Activated CD4-positive, alpha-beta T cell treated with anti-CD3 and anti-CD28 coated beads, Interleukin-2, amount 50 U/mL, for 24 hours (primary cell): Measurements from ENCODE around the gene OR2S2.

Source experiments
- DNase-seq, 2 donors: peaks; one replicate each; pipeline ENCODE4 v3.0.0-alpha.2; 2020; ENCODE audit warnings: low read depth in 1 of 2, low spot score in 1 of 2

The OR2S2 gene

GRCh38 chr9:35910613-35911359 is 47.2 kb downstream of the OR2S2 start:
- DNase-seq = peak in 1 of 2 donors; percentile 19

GRCh38 chr9:35909687-35910612 is 48.0 kb downstream of the OR2S2 start:
- no peak for DNase-seq

DNA sequence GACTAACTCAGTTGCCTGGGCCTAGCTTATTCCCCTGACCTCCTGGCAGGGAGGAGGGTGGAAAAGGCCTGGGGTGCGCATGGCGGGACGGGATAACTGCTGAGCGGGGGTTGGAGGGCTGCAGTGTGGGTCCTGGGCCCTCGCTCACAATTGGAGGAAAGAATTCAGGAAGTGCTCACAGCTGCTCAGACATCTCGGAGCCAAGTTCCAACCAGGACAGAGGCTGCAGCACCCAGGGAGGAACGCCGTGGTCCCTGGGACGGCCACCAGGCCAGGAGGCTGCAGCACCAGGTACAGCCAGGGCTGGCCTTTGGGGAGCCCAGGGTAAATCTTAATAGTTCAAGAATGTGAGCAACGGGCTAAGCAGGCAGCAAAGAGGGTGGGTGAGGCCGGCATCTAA is 48.7 kb downstream of the OR2S2 start, which contains the start of gene SPAAR:
Gene SPAAR (plus strand): TSS at position 217 of the 400 bp plus-strand sequence. CDS start 974 bp downstream, outside the sequence.
- no peak for DNase-seq

DNA sequence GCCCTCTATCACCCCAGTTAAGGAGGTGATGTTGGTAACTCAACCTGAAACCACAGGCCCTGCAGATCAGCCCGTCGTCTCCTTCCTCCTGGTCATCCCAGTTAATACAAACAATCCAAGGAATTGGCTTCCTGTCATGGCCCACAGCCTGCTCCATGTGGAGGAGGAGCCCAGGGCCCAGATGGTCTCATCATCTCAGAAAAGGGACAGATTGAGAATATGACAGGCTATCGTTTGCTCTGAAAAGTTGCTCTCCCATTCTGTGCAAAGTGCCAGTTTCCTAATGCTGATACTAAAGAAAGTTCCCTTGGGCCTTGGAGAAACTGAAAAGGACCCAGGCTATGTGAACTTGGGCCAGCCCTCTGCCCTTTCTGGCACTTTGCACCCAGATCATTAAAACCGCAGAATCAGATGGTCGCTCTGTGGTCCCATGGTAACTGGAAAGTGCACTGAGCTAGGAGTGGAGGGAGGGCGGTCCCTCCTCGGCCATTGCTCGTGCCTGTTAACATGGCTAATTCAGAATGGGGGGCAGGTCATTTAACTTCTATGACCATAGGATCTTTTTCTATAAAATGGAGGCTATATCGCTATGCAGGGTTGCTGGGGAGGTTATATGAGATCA is 49.3 kb downstream of the OR2S2 start:
- no peak for DNase-seq

- DNase-seq = no peak
Measured at GRCh38 chr9:35907711-35908503, 50.0 kb downstream of the OR2S2 start.
